ENCODE data around the gene CCDC13. TPM values are rescaled to one million over a fixed set of nuclear protein-coding genes. Genes with fewer than 3 reads are reported as not detected.

Gene CCDC13
- total RNA-seq, 1 donor = 0.27 TPM

- DNase-seq (ENCODE audit: low read depth) = no peak
- TF ChIP-seq, protein P1, sequence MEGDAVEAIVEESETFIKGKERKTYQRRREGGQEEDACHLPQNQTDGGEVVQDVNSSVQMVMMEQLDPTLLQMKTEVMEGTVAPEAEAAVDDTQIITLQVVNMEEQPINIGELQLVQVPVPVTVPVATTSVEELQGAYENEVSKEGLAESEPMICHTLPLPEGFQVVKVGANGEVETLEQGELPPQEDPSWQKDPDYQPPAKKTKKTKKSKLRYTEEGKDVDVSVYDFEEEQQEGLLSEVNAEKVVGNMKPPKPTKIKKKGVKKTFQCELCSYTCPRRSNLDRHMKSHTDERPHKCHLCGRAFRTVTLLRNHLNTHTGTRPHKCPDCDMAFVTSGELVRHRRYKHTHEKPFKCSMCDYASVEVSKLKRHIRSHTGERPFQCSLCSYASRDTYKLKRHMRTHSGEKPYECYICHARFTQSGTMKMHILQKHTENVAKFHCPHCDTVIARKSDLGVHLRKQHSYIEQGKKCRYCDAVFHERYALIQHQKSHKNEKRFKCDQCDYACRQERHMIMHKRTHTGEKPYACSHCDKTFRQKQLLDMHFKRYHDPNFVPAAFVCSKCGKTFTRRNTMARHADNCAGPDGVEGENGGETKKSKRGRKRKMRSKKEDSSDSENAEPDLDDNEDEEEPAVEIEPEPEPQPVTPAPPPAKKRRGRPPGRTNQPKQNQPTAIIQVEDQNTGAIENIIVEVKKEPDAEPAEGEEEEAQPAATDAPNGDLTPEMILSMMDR (IDR thresholded peaks at IDR 0.05; ENCODE audit: insufficient read depth, low read length) = no peak
- no peak overlapping the region for H3K4me3 ChIP-seq (ENCODE audit: low read depth, low read length)
Measured at GRCh38 chr3:42743204-42743995, 29.7 kb downstream of the CCDC13 start.

DNA sequence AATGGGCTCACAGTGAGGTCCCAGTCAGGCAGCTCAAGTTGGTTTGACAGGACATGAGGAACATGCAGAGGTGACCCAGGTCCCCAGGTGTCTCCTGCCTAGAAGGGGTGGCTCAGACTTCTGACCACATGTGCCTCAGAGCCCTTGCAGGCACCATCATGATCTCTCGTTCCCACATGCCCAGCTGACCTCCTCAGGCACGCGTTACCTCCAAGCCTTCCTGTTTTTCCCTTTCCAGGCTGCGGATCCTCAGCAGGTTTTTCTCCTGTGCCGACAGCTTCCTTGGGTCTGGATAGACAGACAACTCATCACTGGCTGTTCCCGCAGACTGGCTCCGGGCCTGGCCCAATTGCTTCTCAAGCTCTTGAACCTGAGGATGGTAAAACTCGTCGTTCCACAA is 30.4 kb downstream of the CCDC13 start:
- TF ChIP-seq, protein P1 (IDR thresholded peaks at IDR 0.05; ENCODE audit: insufficient read depth, low read length) = no peak
- no peak for DNase-seq (ENCODE audit: low read depth)
- no peak overlapping the region for H3K4me3 ChIP-seq (ENCODE audit: low read depth, low read length)

DNA sequence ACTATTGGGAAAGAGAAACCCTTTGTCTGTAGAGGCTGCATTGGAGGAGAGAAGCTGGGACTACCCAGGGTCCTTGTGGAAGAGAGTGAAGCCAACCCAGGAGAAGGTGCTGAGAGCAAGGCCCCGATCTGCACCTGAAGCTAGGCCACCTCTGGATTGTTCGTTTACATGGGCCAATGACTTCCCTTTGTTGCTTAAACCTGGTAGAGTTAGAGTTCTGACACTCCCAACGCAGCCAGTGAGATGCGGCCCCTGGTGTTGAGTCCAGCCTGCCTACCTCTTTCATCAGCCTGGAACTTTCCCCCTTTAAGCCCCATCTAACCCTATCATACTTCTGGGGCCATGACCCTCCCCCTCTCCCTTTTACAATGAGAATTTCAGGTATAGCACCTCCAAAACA is 30.8 kb downstream of the CCDC13 start:
- no peak overlapping the region for H3K4me3 ChIP-seq (ENCODE audit: low read depth, low read length)
- no peak for DNase-seq (ENCODE audit: low read depth)
- TF ChIP-seq, protein P1 (IDR thresholded peaks at IDR 0.05; ENCODE audit: insufficient read depth, low read length) = no peak

DNA sequence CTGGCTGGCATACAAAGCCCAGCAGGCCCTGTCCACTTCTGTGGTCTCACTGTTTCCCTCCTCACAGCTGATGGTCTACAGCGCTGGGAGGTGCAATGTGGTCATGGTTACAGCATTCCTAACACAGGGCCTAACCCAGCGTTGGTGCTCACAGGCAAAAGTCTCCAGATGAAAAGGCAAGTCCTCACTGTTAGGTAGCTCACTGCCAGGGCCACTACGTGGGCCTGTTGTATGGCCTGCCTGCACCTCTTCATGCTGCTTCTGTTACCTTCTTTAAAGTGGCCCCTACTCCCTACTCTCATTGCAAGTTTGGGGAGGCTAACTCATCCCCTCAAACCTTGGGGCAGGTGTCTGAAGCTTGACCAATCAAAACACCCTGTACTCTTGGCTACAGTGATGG is 31.3 kb downstream of the CCDC13 start:
- TF ChIP-seq, protein P1 (IDR thresholded peaks at IDR 0.05; ENCODE audit: insufficient read depth, low read length) = no peak
- no peak for DNase-seq (ENCODE audit: low read depth)
- no peak overlapping the region for H3K4me3 ChIP-seq (ENCODE audit: low read depth, low read length)

DNA sequence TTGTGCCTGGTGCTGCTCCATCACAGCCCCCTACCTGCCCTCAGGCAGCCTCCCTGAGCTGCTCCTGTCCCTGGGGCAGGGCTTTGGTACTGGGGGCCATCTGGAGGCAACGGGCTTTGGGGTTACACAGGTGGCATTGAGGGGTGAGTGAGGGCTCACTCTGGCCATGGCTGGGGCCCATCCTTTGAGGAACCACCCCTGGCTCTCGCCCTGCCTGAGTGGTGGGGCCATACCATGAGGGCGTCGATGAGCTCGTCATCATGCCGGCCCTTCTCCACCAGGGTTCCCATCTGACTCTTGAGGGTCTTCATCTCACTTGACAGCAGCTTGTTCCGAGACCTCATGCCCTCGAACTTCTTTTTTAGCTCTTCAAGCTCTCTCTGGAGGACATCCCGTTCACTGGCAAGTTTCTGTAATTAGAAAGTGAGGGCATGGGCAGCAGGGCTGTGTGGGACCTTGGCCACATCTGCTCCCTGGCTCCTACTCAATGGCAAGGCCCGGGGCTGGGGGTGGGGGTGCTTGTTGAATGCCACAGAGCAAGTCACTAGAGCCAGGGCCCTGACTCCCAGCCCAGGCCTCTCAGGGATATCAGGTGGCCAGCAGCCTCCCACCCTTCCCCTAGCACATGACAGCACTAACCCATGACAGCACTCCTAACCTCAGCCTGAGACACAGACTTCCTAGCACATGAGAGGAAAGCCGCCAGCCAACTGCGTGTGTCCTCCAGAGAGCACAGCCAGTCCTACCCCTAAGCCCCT is 33.5 kb downstream of the CCDC13 start:
- TF ChIP-seq, protein P1 (IDR thresholded peaks at IDR 0.05; ENCODE audit: insufficient read depth, low read length) = no peak
- DNase-seq (ENCODE audit: low read depth) = no peak
- no peak overlapping the region for H3K4me3 ChIP-seq (ENCODE audit: low read depth, low read length)

DNA sequence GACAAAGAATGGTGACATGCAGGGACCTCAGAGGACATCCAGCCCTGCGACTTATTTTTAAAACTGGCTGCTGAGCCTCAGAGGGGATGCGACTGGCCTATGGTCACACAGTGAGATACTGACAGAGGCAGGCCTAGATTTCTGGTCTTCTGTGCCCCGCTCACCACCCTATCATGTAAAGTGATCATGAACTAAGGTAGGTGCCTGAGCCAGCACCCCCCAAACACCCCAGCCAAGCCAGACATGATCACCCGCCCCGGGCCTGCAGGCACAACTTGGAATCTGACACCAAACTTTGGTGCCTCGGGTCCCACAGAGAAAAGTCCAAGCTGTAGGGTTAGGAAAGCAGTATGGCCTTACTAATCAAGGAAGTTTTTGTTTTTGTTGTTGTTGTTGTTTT is 36.5 kb downstream of the CCDC13 start:
- TF ChIP-seq, protein P1 (IDR thresholded peaks at IDR 0.05; ENCODE audit: insufficient read depth, low read length) = no peak
- no peak overlapping the region for H3K4me3 ChIP-seq (ENCODE audit: low read depth, low read length)
- no peak for DNase-seq (ENCODE audit: low read depth)

All from fibroblast of the aortic adventitia (primary cell).